ENCODE results near the gene CTNNA1.
"Not testable (repeated sequence)": the region's sequence is repeated elsewhere in the genome, so short reads cannot be mapped to it uniquely, and the experiment has no call there.

Gene CTNNA1

DNA sequence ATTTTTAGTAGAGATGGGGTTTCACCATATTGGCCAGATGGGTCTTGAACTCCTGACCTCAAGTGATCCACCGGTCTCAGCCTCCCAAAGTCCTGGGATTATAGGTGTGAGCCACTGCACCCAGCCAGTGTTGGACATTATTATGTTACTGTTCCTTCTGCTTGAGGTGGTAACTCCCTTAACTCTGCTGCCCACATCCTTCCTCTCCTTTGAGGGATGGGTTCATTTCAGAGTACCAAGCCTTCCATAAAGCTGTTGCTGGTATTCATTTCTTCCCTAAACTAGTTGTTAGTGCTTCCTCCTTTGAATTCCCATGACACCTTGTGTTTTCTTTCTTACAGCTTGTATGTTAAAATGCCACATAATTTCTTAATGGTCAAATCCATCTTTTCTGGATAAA, 54.0 kb downstream of the CTNNA1 start:
- no peak for DNase-seq

DNA sequence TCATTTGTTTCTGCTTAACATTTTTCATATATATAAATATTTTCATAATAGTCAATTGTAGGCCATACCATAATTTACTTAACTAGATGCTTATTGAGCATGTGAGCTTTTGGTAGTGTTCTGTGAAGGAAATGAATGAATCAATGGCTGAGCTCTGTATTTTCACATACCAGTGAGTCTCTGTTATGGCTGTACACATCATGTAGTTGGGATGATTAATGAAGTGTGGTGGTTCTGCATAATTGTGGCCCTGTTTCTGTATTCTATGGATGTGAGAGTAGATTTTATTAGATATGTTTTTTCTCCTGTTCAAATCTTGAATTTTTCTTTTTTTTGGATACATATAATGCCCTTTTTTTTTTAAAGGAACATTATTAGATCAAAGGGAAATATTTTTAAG, 56.2 kb downstream of the CTNNA1 start:
- no peak for DNase-seq

DNA sequence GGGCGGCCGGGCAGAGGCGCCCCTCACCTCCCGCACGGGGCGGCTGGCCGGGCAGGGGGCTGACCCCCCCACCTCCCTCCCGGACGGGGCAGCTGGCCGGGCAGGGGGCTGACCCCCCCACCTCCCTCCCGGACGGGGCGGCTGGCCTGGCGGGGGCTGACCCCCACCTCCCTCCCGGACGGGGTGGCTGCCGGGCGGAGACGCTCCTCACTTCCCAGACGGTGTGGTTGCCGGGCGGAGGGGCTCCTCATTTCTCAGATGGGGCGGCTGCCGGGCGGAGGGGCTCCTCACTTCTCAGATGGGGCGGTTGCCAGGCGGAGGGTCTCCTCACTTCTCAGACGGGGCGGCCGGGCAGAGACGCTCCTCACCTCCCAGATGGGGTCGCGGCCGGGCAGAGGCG, 57.6 kb downstream of the CTNNA1 start:
- DNase-seq: not testable (repeated sequence)

DNA sequence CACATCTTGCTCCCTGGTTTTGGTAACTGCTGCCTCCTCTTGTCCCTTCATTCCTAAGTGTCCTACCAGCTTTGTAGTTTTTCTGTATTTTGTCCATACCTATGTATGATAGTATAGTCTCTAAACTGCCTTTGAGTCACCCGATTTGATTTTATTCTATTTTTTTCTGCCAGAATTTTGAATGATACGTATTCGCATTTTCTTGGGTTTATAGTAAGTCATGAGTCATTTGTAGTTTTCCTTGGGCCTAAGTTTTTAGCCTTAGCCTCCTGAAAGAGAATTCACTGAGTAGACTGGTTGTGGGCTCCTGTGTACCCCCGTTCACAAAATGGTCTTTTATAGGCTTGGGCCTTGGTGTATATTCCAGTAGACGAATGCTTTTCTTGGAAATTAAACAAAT, 62.3 kb downstream of the CTNNA1 start:
- no peak for DNase-seq

DNA sequence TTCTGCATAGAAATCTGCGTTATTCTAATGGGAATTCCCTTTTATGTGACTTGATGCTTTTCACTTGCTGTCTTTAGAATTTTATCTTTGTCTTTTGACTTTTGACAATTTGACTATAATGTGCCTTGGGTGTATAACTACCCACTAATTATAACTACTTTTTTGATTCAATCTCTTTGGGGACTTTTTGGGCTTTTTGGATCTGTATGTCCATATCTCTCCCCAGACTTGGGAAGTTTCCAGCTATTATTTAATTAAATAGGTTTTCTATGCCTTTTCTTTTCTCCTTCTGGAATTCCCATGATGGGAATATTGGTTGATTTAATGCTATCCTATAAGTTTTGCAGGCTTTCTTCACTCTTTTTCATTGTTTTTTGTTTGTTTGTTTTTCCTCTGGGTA, 64.0 kb downstream of the CTNNA1 start:
- DNase-seq: no peak

DNA sequence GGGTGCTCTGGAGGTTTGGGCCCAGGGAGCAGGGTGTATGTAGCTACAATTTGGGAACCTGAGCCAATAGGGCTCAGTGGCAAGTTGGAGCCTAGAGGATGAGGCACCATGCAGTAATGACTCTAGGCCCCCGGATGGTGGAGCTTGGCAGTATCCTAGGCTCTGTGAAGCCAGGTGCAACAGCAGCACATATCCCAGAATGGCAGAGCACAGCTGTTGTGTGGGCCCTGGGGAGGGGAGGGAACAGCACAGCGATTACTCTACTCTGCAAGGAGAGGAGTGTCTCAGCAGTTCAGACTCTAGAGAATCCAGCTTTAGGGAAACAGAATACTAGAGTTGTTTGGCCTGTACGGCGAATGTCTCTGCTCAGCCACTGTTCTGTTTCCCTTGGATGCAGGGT, 65.9 kb downstream of the CTNNA1 start:
- no peak for DNase-seq

DNA sequence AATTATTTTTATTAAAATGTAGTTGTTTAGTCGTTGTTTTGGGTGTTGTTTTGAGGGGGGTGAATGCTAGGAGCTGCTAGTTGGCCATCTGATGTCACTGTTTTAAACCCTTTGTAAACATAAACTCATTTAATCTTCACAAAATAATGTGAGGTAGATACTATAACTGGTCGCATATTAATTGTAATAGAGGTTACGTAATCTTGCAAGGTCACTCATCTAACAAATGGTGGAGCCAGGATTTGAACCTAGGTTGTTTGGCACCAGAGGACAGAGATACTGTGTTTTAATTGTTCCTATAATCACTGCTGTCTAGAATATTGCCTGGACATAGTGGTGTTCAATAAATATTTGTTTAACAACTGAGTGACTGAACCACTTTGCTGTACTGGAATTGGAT, 67.5 kb downstream of the CTNNA1 start:
- DNase-seq: no peak

DNA sequence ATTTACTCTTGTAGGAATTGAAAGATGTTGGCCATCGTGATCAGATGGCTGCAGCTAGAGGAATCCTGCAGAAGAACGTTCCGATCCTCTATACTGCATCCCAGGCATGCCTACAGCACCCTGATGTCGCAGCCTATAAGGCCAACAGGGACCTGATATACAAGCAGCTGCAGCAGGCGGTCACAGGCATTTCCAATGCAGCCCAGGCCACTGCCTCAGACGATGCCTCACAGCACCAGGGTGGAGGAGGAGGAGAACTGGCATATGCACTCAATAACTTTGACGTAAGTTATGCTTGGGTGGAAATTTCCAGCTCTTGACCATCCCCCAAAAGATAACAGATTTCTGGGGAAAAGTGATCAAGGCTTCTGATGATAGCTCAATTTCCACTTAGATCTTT, 71.3 kb downstream of the CTNNA1 start:
- DNase-seq: no peak

DNA sequence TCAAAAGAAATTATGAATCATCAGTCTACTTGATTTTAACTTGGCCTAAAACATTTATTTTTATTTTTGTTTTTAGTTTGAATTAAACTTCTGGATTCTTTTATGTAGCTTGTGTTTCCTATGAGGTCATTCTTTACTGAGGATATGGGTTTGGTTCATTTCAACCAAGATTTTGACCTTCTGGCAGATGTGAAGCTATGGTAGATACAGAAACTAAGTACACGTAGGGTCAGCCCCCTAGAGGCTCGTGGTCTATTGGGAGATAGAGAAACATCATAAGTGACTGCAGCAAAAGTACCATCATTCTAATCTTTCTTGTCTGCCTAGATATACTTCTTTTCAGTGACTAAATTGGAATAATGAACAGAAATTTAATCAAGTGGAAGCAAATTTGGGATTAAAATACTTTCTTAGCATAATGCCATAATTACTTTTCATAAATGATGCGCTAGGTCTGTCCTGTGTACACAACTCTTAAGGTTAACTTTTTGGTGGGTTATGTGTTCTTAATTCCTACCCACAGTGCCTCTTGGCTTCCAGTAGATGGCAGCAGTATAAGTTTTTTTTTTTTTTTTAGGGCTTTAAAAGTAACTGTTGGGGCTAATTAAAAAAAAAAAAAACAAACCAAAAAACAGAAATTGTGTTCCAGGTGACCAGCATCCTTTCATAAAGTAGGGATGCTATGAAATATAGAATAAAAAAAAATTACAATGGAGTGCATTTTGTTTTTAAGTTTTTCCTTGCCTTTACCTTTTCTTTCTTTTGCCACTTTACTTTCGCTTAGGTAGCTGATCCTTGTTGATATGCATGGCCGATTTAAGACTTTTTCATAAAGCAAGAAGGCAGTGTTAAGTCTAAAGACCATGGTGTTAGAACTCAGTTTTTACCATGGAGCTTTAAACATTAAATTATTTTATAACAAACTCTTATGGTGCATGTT, 72.0 kb downstream of the CTNNA1 start:
- no peak for DNase-seq

DNA sequence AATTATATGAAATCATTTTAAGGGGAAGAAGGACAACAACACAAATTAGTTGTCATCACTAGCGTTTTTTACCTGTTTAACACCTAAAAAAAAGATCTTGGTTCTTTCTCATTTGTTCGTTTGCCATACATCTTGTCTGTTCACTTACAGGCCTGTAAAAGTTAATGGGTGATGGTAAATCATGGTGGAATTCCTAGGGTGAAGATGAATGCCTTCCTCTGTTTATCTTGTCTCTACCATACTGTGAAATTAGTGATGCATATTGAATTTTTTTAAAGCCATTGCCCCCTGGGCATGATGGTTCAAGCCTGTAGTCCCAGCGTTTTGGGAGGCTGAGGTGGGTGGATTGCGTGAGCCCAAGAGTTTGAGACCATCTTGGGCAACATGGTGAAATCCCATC, 75.3 kb downstream of the CTNNA1 start:
- DNase-seq: no peak

DNA sequence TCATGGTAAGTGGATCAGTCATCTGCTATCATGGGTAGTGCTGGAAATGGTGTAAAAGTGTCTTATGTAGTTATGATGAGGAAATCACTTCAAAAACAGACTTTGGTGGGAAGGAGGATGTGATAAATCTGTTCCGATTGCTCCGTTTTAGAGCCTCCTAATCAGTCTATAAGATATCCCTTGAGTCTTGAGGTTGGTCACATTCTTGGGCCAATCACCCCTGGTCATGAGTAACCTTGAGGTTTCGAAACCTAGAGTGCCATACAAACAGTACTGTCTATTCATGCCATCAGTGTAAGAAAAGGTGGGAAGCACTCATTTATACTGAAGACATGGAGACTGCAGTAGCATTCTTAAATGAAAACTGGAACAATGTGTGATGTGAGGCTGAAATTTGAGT, 76.1 kb downstream of the CTNNA1 start:
- DNase-seq: no peak

DNA sequence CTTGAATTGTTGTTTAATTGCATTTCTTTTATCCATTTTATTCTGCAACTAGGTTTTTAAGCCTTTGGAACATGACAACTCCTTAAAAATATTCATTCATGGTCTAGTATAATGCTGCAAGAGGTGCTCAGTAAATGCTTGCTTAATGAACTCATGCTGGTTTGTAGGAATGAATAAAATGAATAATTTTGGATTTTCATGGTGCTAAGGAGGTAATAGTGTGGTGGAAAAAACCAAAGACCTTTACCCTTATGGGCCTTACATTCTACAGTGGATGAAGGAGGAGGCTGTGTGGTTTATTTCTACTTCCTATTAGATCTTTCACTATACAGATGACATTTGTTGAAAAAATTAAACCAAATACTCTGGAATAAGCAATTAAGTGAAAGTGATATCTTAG, 78.5 kb downstream of the CTNNA1 start:
- no peak for DNase-seq

DNA sequence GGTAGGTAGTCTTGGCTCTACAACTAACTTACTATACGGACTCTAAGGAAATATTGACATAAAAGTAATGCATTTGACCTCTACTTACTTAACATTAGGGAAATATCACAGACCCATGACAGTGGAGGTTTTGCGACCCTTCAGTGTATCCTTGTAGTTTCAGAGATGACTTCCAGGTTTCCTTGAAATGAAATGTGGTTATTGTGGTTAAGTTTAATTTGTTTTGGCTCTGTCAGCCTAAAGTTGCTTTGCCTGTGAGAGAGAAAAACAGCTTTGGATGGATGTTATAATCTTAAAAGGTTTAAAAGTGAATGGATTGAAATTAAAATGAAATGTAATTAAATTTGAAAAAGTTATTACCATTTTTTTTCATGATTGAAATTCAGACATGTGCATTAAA, 79.0 kb downstream of the CTNNA1 start:
- no peak for DNase-seq

DNA sequence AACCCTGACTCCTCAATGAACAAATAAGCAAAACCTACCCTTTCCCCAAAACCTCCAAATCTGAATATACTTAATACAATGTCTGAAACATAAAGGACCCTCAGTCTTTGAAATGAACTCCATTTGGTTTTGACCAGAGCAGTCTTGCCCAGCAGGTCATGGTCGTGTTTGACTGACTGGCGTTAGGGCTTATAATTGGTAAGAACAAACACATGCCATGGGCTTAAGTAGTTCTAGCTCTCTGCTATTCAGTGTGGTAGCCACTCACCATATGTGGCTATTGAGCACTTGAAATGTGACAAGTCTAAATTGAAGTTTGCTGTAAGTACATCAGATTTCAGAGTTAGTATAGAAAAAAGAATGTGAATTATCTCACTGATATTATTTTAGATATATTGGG, 79.9 kb downstream of the CTNNA1 start:
- no peak for DNase-seq

DNA sequence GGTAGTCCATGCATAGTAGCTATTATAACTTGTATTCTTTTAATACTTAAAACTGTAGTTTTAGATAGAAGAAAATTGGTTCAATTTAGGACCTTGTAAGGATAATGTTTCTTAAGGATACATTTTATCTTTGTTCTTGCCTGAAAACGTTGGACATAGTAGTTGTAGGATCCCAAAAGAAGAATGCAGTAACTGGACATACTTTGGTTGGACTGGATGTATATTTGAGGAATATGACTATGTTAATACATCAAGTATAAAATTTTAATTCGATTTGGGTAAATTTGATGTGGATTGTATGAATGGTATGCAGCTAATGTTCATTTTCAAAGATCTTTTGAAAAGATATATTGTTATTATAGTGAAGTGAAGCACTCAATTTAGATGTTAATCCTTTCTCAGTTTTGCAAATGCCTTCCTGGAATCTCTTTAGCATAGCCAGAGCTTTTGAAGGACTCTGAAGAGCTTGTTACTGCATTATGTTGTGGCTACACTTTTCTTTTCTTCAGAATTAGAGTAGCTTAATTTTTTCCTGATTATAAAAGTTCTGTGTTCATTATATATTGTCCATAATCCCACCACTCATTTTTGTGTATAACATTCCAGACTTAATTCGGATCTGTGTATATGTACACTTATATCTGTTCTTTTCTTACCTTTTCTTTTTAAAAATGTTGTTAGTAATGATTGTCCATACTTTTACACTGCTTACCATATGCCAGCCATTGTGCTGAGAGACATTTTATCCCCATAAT, 80.7 kb downstream of the CTNNA1 start:
- no peak for DNase-seq

DNA sequence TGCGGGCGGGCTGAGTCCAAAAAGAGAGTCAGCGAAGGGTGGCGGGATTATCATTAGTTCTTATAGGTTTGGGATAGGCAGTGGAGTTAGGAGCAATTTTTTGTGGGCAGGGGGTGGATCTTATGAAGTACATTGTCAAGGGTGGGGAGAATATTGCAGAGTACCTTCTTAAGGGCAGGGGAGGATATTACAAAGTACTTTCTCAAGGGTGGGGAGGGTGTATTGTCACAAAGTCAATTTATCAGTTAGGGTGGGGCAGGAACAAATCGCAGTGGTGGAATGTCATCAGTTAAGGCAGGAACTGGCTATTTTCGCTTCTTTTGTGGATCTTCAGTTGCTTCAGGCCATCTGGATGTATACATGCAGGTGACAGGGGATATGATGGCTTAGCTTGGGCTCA, 81.6 kb downstream of the CTNNA1 start:
- not testable (repeated sequence) for DNase-seq

DNA sequence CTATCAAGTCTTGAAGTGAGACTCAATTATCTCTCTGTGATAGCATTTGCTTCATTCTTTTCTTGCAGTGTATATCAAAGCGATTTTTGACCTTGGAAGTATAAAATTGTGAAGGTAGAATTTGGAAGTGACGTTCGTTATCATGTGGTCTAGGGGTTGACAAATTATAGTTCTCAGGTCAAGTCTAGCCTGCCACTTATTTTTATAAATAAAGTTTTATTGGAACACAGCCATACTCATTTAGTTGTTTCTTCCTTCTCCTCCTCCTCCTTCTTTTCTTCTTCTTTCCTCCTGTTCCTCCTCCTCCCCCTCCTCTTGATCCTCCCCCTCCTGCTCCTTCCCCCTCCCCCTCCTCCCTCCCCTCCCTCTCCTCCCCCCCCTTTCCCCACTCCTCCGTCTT, 83.9 kb downstream of the CTNNA1 start:
- DNase-seq: no peak

DNA sequence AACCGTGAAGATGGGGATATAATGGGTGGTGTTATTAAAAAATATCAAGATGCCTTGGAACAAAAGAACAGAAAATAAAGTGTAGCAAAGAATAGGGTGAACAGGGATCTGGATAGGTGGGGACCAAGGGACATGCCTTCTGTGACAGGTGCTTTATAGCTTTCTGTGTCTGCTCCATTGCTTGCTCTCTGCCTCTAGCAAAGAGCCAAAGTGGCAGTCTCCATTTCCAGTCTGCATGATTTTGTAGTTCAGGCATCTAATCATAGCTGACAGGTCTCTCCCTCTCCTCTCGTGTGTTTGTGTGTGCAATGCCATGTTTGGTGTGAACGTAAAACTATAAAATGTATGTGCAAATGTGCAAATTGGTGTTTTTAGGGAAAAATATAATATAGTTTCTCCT, 86.9 kb downstream of the CTNNA1 start:
- DNase-seq: no peak

DNA sequence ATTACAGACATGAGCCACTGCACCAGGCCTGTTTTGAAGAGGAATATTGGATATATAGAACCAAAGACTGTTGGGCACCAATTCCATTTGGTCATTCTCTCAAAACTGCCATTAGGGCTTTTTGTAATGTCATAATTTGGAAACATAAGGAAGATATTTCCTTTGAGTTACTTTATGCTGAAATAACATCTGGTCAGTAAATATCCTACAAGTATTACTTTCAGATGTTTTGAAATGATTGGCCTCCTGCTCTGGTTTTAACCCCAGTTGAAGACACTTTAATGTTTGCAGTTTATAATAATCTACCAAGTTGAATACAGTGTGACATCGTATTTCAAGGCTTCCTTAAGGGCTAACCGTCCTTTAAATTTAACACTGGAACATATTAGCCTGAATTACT, 88.3 kb downstream of the CTNNA1 start:
- DNase-seq: no peak

DNA sequence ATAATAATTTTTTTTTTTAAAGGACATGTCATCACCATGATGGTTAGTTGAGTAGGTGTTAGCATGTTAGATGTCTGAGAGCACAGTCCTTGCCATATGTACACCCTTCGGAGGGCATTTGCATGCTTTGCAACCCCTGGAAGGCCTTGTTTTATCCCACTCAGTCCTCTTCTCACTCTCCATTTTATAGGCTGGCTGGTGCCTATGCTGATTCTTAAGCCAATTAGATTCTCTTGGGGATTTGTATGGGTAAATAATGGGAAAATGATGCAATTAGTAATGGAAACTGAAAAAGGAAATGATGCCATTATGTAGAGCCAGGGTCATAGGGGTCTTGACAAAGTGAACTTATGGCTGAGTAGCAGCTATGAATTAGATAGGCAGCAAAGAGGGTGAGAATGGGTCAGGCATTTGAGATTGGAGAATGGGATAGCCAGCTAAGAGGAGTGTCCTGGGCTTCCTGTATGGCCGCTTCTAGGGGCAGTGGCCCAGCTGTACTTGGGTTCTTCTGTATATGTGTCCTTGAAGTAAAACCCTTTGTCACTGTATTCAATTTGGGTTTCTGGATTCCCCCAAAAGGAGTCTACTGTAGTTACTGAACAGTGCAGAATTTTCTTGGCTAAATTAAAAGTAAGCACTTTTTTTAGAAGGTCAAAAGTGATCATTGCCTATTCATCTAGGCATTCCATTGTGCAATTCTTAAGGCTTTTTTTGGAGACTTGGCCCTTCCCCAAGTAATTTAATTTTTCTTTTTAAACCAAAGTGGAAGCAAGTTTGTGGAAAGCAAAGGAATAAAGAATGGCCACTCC, 90.3 kb downstream of the CTNNA1 start:
- DNase-seq: no peak

DNA sequence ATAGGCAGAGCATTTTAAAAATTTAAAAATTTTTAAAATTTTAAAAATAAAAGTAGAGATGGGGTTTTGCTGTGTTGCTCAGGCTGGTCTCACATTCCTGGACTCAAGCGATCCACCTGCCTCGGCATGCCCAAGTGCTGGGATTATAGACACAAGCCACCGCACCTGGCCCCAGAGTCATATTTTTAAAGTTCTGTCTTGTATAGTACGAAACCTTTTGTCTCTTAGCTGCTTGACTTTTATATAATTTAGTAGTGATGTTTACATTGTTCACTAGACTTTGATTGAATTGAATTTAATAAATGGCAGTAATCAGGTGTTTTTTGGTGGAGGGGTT, 90.9 kb downstream of the CTNNA1 start:
- no peak for DNase-seq

DNA sequence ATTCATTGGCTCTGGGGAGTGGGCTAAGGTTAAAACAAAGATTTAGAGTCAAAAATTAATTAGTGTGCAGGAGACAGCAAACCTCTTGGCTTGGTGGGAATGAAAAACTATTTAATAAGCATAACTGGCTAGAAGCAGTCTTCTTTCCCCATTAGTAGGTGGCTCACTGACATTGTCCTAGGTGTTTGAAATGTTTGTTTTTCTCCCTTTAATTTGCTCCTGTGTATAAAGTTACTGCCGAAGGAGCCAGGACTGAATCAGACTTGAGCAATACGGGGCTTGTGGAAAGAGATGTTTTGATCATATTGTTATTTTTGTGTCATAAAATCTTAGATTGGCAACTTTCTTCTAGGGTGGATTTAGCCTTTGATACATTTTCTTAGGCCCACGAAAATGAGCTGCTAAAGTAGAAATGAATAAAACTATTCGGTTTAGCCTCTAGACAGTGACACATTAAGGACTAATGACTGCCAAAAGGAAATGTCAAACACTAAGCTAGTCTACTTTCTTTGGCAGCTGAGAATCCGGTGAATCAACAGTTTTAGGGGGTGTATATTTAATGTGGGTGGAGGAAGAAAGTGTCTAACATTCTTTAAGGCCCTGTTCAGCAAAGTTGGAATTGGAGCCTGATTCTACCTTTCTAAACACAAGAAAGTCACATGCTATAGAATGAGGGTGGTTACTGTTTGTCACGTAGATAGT, 91.7 kb downstream of the CTNNA1 start:
- DNase-seq: no peak
